Endodermal cell (in vitro differentiated cells): ENCODE measurements around the gene PHOSPHO2. TPM values are rescaled to one million over a fixed set of nuclear protein-coding genes. Genes with fewer than 3 reads are reported as not detected.

Experiments used
- DNase-seq: peaks from one replicate; pipeline ENCODE4 v3.0.0-alpha.2; 2017
- H3K27ac ChIP-seq: 2 replicates; pipeline ENCODE4 v1.5.1; 2013; ENCODE audit warnings: mild to moderate bottlenecking, low read depth, low read length, moderate library complexity
- H3K27me3 ChIP-seq: 2 replicates; pipeline ENCODE4 v1.6.1; 2013; ENCODE audit warnings: mild to moderate bottlenecking, low read length, moderate library complexity; ENCODE audit not compliant: insufficient read depth, control insufficient read depth, poor library complexity, severe bottlenecking
- H3K36me3 ChIP-seq: 2 replicates; pipeline ENCODE4 v1.7.0; 2013; ENCODE audit warnings: mild to moderate bottlenecking, low read length, moderate library complexity; ENCODE audit not compliant: control insufficient read depth, insufficient read depth
- H3K4me1 ChIP-seq: one replicate; pipeline ENCODE4 v1.7.0; 2013; ENCODE audit warnings: low read length; ENCODE audit not compliant: control insufficient read depth, insufficient read depth
- H3K4me3 ChIP-seq: 2 replicates; pipeline ENCODE4 v1.5.1; 2013; ENCODE audit warnings: mild to moderate bottlenecking, low read length, moderate library complexity
- H3K9ac ChIP-seq: 2 replicates; pipeline ENCODE4 v1.6.1; 2013; ENCODE audit warnings: mild to moderate bottlenecking, low read length, moderate library complexity; ENCODE audit not compliant: poor library complexity, severe bottlenecking; ENCODE audit errors: extremely low read depth
- H3K9me3 ChIP-seq: 2 replicates; pipeline ENCODE4 v1.6.1; 2013; ENCODE audit warnings: mild to moderate bottlenecking, low read length, moderate library complexity; ENCODE audit not compliant: control insufficient read depth
- H3K27ac Mint-ChIP-seq: 2 replicates; pipeline ENCODE4 v1.8.0; 2020; ENCODE audit warnings: mixed read lengths
- H3K27me3 Mint-ChIP-seq: 2 replicates; pipeline ENCODE4 v1.8.0; 2021; ENCODE audit warnings: mild to moderate bottlenecking, mixed read lengths; ENCODE audit not compliant: insufficient read depth
- H3K36me3 Mint-ChIP-seq: 2 replicates; pipeline ENCODE4 v1.8.0; 2020; ENCODE audit warnings: low read depth, mixed read lengths
- H3K4me1 Mint-ChIP-seq: 2 replicates; pipeline ENCODE4 v1.8.0; 2020; ENCODE audit warnings: mixed read lengths
- H3K4me3 Mint-ChIP-seq: 2 replicates; pipeline ENCODE4 v1.8.0; 2020; ENCODE audit warnings: mild to moderate bottlenecking, moderate library complexity, mixed read lengths
- H3K9me3 Mint-ChIP-seq: 2 replicates; pipeline ENCODE4 v1.8.0; 2020; ENCODE audit warnings: mild to moderate bottlenecking, mixed read lengths
- CTCF ChIP-seq: fragments of 200-600 bp; sonication (generic); conservative IDR thresholded peaks from 2 replicates; pipeline ENCODE4 v1.5.0; 2021; ENCODE audit warnings: antibody characterized with exemption, mild to moderate bottlenecking
- WGBS, 2 experiments: methylation state at CpG; one replicate each; pipeline versions ENCODE4 v1.1.5 to v1.1.7; 2013; ENCODE audit warnings: missing lambda C conversion rate in 2 of 2, mixed read lengths in 1 of 2; ENCODE audit not compliant: insufficient coverage in 1 of 2, insufficient read length in 1 of 2; 5-methylcytosine and 5-hydroxymethylcytosine counted together
- long read RNA-seq, 4 experiments: library from polyadenylated mRNA in 2 of 4; library from RNA in 1 of 4; library from capped mRNA in 1 of 4; stranded (forward) in 3 of 4; unstranded in 1 of 4; transcript quantifications; one replicate each; pipeline ENCODE4 v2.0.0, GENCODE V29; 2020 to 2021; ENCODE audit warnings: inconsistent platforms in 1 of 4
- polyA plus RNA-seq, 2 experiments: library from polyadenylated mRNA; stranded (reverse); fragments of 50-300 nt; gene quantifications; one replicate each; pipeline ENCODE4 v1.2.3, GENCODE V29; 2013
- total RNA-seq, 2 donors: library from RNA; stranded (reverse); fragmentation: NEBNext Ultra II Directional in 1 of 2; extraction: Animal tissue kit (Norgen Biotek cat#: 25700) in 1 of 2; gene quantifications; 2 replicates in 1 of 2; 3 replicates in 1 of 2; pipeline ENCODE4 v1.2.1, GENCODE V29; 2021

The PHOSPHO2 gene
- total RNA-seq: 1 to 10 TPM; 6.3 to 7.3 TPM
- polyA plus RNA-seq (2013, experiment 1 of 2): 6.6 TPM
- polyA plus RNA-seq (2013, experiment 2 of 2): 6.5 TPM
- long read RNA-seq, experiment 1, partial matches to known transcripts: 1 of 5 reads
- long read RNA-seq, experiment 1, other reads (novel, unspliced or antisense): 3 of 5 reads
- long read RNA-seq, experiment 2, partial matches to known transcripts: 1 of 7 reads
- long read RNA-seq, experiment 2, other reads (novel, unspliced or antisense): 0 of 7 reads
- long read RNA-seq, experiment 3, transcript PHOSPHO2-201 (4 exons, 1,125 nt): major isoform, 13 of 23 reads
- long read RNA-seq, experiment 3, partial matches to known transcripts: 3 of 23 reads
- long read RNA-seq, experiment 3, other reads (novel, unspliced or antisense): 6 of 23 reads
- long read RNA-seq, experiment 4, transcript PHOSPHO2-201 (4 exons, 1,125 nt): major isoform, 18 of 28 reads
- long read RNA-seq, experiment 4, transcript PHOSPHO2-207 (4 exons, 1,253 nt): minor isoform, 6 of 28 reads
- long read RNA-seq, experiment 4, partial matches to known transcripts: 1 of 28 reads
- long read RNA-seq, experiment 4, other reads (novel, unspliced or antisense): 2 of 28 reads

DNA sequence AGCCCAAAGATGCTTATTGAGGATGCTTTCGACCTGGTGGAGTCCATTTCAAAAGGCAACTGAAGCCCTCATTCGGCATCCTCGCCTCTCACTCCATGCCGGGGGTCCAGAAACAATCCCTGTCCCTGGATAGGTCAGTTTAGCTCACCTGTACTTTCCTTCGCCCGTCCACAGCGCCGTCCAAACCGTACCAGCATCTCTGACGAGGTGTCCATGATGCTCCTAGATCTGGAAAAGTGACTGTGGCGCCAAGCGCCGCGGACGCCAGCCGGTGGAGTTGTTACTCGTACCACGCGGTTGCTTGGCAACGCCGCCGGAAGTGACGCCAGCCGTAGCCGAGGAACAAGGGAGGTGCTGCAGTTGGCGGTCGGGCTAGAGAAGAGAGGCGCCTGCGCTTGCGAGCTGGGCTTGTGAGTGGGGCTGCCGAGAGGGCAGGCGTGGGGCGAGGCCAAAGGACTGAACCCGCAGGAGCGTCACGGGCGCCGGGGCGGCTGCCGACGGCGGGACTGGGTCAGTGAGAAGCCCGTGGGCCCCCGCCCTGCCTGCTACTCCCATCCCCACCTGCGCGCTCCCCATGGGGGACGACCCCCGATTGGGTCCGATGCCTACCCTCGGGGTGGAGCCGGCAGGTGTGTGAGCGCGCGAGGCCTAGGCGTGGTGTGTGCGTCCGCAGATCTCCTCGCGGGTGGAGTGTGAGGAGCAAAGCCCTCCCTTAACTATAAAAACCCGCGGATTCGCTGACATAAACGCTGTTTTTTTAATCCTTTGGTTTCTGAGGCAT lies at the start of gene PHOSPHO2, which contains the start of gene CFAP210:
Gene PHOSPHO2, plus strand, starts transcription at position 357 of the 781 bp plus-strand sequence. CDS start 6,503 bp downstream, outside the sequence.
Gene CFAP210, minus strand, starts transcription at position 293 of the 781 bp plus-strand sequence. Its CDS starts 78 bp downstream, at position 215.
- peak within 1 kb of the TSS; percentile 92 for H3K27ac Mint-ChIP-seq

GRCh38 chr2:169647496-169647895 lies 46.8 kb upstream of the PHOSPHO2 start:
- no peaks in the 10 kb centered on the region for H3K27me3 ChIP-seq
- Mint-ChIP-seq H3K9me3 (no peaks in the 10 kb centered on the region), H3K27ac (no peak overlapping the region), H3K27me3 (no peaks in the 10 kb centered on the region), H3K4me1 (no peaks in the 10 kb centered on the region), H3K36me3 (no peaks in the 10 kb centered on the region), H3K4me3 (no peak overlapping the region)
- no peak overlapping the region for H3K27ac ChIP-seq
- no peaks in the 10 kb centered on the region for H3K9me3 ChIP-seq
- WGBS, 2 experiments: 100% methylated on average over 2 of the region's 2 CpGs; no CpG with 5 or more reads in 1 of the 2 experiments
- H3K36me3 ChIP-seq: no peaks in the 10 kb centered on the region
- no peak for DNase-seq
- H3K9ac ChIP-seq: no peak overlapping the region
- no peak overlapping the region for H3K4me3 ChIP-seq
- TF ChIP-seq CTCF: no peak
- no peaks in the 10 kb centered on the region for H3K4me1 ChIP-seq

More for the DNA sequence above, at the start of gene PHOSPHO2, which contains the start of gene CFAP210:
- Mint-ChIP-seq H3K36me3 (peaks cover 12% of the 10 kb centered on the region), H3K27me3 (peaks cover 17% of the 10 kb centered on the region), H3K4me3 (peak within 1 kb of the TSS; percentile 78), H3K9me3 (peaks cover 3% of the 10 kb centered on the region), H3K4me1 (no peaks in the 10 kb centered on the region)
- H3K4me3 ChIP-seq: peak within 1 kb of the TSS; percentile 98
- H3K9me3 ChIP-seq: no peaks in the 10 kb centered on the region
- peak; percentile 98 for DNase-seq
- peaks cover 5% of the 10 kb centered on the region for H3K27me3 ChIP-seq
- H3K4me1 ChIP-seq: no peaks in the 10 kb centered on the region
- peak within 1 kb of the TSS; percentile 90 for H3K27ac ChIP-seq
- peaks cover 26% of the 10 kb centered on the region for H3K36me3 ChIP-seq
- TF ChIP-seq CTCF: no peak
- H3K9ac ChIP-seq: peak within 1 kb of the TSS; percentile 94
- WGBS, 2 experiments: 0 to 2% methylated on average over 16 to 63 of the region's 63 CpGs

GRCh38 chr2:169649278-169649677 lies 45.0 kb upstream of the PHOSPHO2 start:
- Mint-ChIP-seq H3K27ac (no peak overlapping the region), H3K4me1 (no peaks in the 10 kb centered on the region)

More at GRCh38 chr2:169649278-169649677, 45.0 kb upstream of the PHOSPHO2 start:
- H3K4me3 Mint-ChIP-seq: no peak overlapping the region
- no peaks in the 10 kb centered on the region for H3K36me3 ChIP-seq
- no peaks in the 10 kb centered on the region for H3K9me3 Mint-ChIP-seq
- H3K36me3 Mint-ChIP-seq: no peaks in the 10 kb centered on the region
- no peak overlapping the region for H3K9ac ChIP-seq
- TF ChIP-seq CTCF: no peak
- no peaks in the 10 kb centered on the region for H3K27me3 ChIP-seq
- no peak overlapping the region for H3K27ac ChIP-seq
- 80% methylated on average over 1 of the region's 1 CpG; no CpG with 5 or more reads in 1 of the 2 experiments for WGBS, 2 experiments
- no peak for DNase-seq
- H3K4me3 ChIP-seq: no peak overlapping the region
- no peaks in the 10 kb centered on the region for H3K4me1 ChIP-seq
- no peaks in the 10 kb centered on the region for H3K9me3 ChIP-seq
- no peaks in the 10 kb centered on the region for H3K27me3 Mint-ChIP-seq
